HepG2 (cell line): Measurements from ENCODE around the gene RASGRP2. TPM values are rescaled to one million over a fixed set of nuclear protein-coding genes. Genes with fewer than 3 reads are reported as not detected.

ENCODE experiments used
- ATAC-seq: fragments of 200-7000 bp; cut with Tn5 transposase; 3 replicates; pipeline ENCODE4 v1.9.1; 2020; ENCODE audit warnings: mild to moderate bottlenecking, moderate library complexity
- BruUV-seq: library from RNA; stranded (reverse); fragments of 400-500 nt; replicated peaks from 2 replicates; lab custom pipeline; 2021; lab: Mats Ljungman, UMichigan
- CTCF ChIA-PET: fragments of 300-600 bp; formaldehyde crosslinking; extraction: SDS; loops from one replicate; lab custom pipeline; 2021; ENCODE audit warnings: low total read pairs, inconsistent platforms, low intra/inter-chr PET ratio; lab: Yijun Ruan, JAX
- POLR2A ChIA-PET: fragments of 350-600 bp; sonication (Branson Sonifier 250); formaldehyde crosslinking; loops from one replicate; lab custom pipeline; 2020; ENCODE audit warnings: antibody characterized with exemption, inconsistent platforms; lab: Yijun Ruan, JAX
- DNase-seq: peaks from one replicate; pipeline ENCODE4 v3.0.0-alpha.2; 2015; ENCODE audit warnings: low spot score
- FAIRE-seq: peaks from 3 replicates; lab custom pipeline; 2011; peaks lifted over from hg19 to GRCh38; lab: Jason Lieb, UNC
- H2AFZ ChIP-seq: one replicate; pipeline ENCODE4 v1.6.1; 2011; ENCODE audit warnings: low read length, inconsistent platforms
- H3K27ac ChIP-seq: fragments of 300-600 bp; 3 replicates; pipeline ENCODE4 v1.8.0; 2011; ENCODE audit warnings: mixed run types, mild to moderate bottlenecking, mixed read lengths, low read length, inconsistent platforms; ENCODE audit not compliant: insufficient read depth; ENCODE audit errors: extremely low read length
- H3K27me3 ChIP-seq, 2 experiments: fragments of 200-600 bp in 1 of 2; 2 replicates in 1 of 2; 3 replicates in 1 of 2; pipeline versions ENCODE4 v1.6.0 to v1.8.0; 2011; ENCODE audit warnings: low read length in 2 of 2, mild to moderate bottlenecking in 2 of 2, moderate library complexity in 2 of 2, inconsistent platforms in 1 of 2; ENCODE audit not compliant: insufficient read depth in 2 of 2, control insufficient read depth in 1 of 2
- H3K36me3 ChIP-seq, 2 experiments: fragments of 200-600 bp in 1 of 2; replicated peaks in 1 of 2; 2 replicates in 1 of 2; 3 replicates in 1 of 2; pipeline versions ENCODE4 v1.5.1 to v1.8.0; 2011; ENCODE audit warnings: low read length in 2 of 2, inconsistent platforms in 1 of 2; ENCODE audit not compliant: insufficient read depth in 2 of 2, control insufficient read depth in 1 of 2
- H3K4me1 ChIP-seq: 2 replicates; pipeline ENCODE4 v1.5.1; 2012; ENCODE audit warnings: low read length, inconsistent platforms; ENCODE audit not compliant: insufficient read depth
- H3K4me2 ChIP-seq: 2 replicates; pipeline ENCODE4 v1.6.0; 2011; ENCODE audit warnings: low read depth, low read length, inconsistent platforms
- H3K4me3 ChIP-seq, 3 experiments: fragments of 200-600 bp in 1 of 3; sonication (generic), shearing (Covaris generic) in 1 of 3; replicated peaks in 1 of 3; 2 replicates each; pipeline ENCODE4 v1.5.1; 2011 to 2016; ENCODE audit warnings: low read length in 3 of 3, inconsistent platforms in 2 of 3, low read depth in 2 of 3, mild to moderate bottlenecking in 2 of 3, control low read depth in 1 of 3, mixed read lengths in 1 of 3; ENCODE audit not compliant: insufficient read depth in 1 of 3
- H3K79me2 ChIP-seq: one replicate; pipeline ENCODE4 v1.6.1; 2011; ENCODE audit warnings: low read length, inconsistent platforms; ENCODE audit not compliant: insufficient read depth
- H3K9ac ChIP-seq: 2 replicates; pipeline ENCODE4 v1.6.0; 2011; ENCODE audit warnings: mild to moderate bottlenecking, low read depth, low read length, inconsistent platforms; ENCODE audit not compliant: insufficient read depth
- H3K9me3 ChIP-seq: 2 replicates; pipeline ENCODE4 v1.5.1; 2012; ENCODE audit warnings: mild to moderate bottlenecking, low read length
- H4K20me1 ChIP-seq: 2 replicates; pipeline ENCODE4 v1.6.0; 2011; ENCODE audit warnings: inconsistent platforms, mild to moderate bottlenecking, low read length, moderate library complexity; ENCODE audit not compliant: insufficient read depth
- HDAC2 ChIP-seq: sonication (generic); formaldehyde crosslinking; IDR thresholded peaks from 2 replicates; pipeline ENCODE4 v1.4.0; 2020; ENCODE audit warnings: missing genetic modification reagents
- MTF1 ChIP-seq: sonication (generic); formaldehyde crosslinking; IDR thresholded peaks from 2 replicates; pipeline ENCODE4 v1.5.0; 2020; ENCODE audit warnings: missing genetic modification reagents
- NPAS2 ChIP-seq: sonication (generic); formaldehyde crosslinking; IDR thresholded peaks from 2 replicates; pipeline ENCODE4 v1.8.0; 2022; ENCODE audit warnings: mild to moderate bottlenecking, missing genetic modification reagents, borderline replicate concordance
- RBM39 ChIP-seq: fragments of 200-400 bp; formaldehyde crosslinking; IDR thresholded peaks from one replicate; pipeline ENCODE4 v1.6.1; 2018; ENCODE audit warnings: antibody characterized with exemption, mild to moderate bottlenecking, low read depth, low read length; ENCODE audit not compliant: poor library complexity, severe bottlenecking
- ZFX ChIP-seq: sonication (generic); formaldehyde crosslinking; IDR thresholded peaks from 2 replicates; pipeline ENCODE4 v1.4.0; 2020; ENCODE audit warnings: mild to moderate bottlenecking, low read depth, missing genetic modification reagents, moderate library complexity
- ZFY ChIP-seq: sonication (generic); formaldehyde crosslinking; IDR thresholded peaks from 2 replicates; pipeline ENCODE4 v1.4.0; 2020; ENCODE audit warnings: missing genetic modification reagents
- ZNF282 ChIP-seq: fragments of 450-650 bp; IDR thresholded peaks from 2 replicates; pipeline ENCODE4 v1.6.1; 2018; ENCODE audit not compliant: partially characterized antibody
- ZNF569 ChIP-seq: sonication (generic); formaldehyde crosslinking; IDR thresholded peaks from 2 replicates; pipeline ENCODE4 v1.5.0; 2020; ENCODE audit warnings: mild to moderate bottlenecking, missing genetic modification reagents, moderate library complexity, borderline replicate concordance
- ZNF713 ChIP-seq: sonication (generic); formaldehyde crosslinking; IDR thresholded peaks from 2 replicates; pipeline ENCODE4 v1.4.0; 2020; ENCODE audit warnings: mild to moderate bottlenecking, missing genetic modification reagents
- ZNF720 ChIP-seq: sonication (generic); formaldehyde crosslinking; IDR thresholded peaks from 2 replicates; pipeline ENCODE4 v1.4.0; 2020; ENCODE audit warnings: missing genetic modification reagents
- whole genome bisulfite sequencing: methylation state at CpG from one replicate; pipeline ENCODE4 v1.1.6; 2017; ENCODE audit warnings: low lambda C conversion rate; 5-methylcytosine and 5-hydroxymethylcytosine counted together
- in situ Hi-C: cut with HindIII; loops from 2 replicates; pipeline ENCODE4 v1.10.0; 2017; ENCODE audit warnings: low pct_unique_long_range_greater_than_20kb; ENCODE audit not compliant: extremely low pct_ligation_motif_present
- intact Hi-C: fragments of 100-400 bp; cut with micrococcal nuclease; formaldehyde crosslinking; loops from one replicate; pipeline ENCODE4 v1.10.0; 2022; ENCODE audit not compliant: unreplicated experiment
- polyA plus RNA-seq, 8 experiments: library from polyadenylated mRNA; depleted of rRNA in 3 of 8; stranded (reverse) in 7 of 8; unstranded in 1 of 8; fragments of >200 nt; fragmentation: Illumina TruSeq in 4 of 8; extraction: Trizol in 4 of 8; gene quantifications; 2 replicates each; pipeline versions ENCODE4 v1.2.1 to v1.2.3, GENCODE V29; 2011 to 2016; ENCODE audit warnings: low read depth in 4 of 8, missing spikeins in 1 of 8, mixed read lengths in 1 of 8; ENCODE audit not compliant: insufficient read depth in 1 of 8
- total RNA-seq, 5 experiments: library from RNA; depleted of rRNA; stranded (reverse); fragments of >200 nt; fragmentation: Illumina TruSeq; extraction: Trizol; gene quantifications; 2 replicates each; pipeline ENCODE4 v1.2.3, GENCODE V29; 2016; ENCODE audit warnings: low read depth in 1 of 5
- TF ChIP-seq, protein P1 (sequence below): IDR thresholded peaks from 2 replicates; pipeline ENCODE4 v1.6.1; 2016; ENCODE audit warnings: missing compliant biosample characterization, missing genetic modification reagents, borderline replicate concordance
- TF ChIP-seq, protein P2 (sequence below): IDR thresholded peaks from 2 replicates; pipeline ENCODE4 v1.6.1; 2016; ENCODE audit warnings: mild to moderate bottlenecking, missing biosample characterization, missing genetic modification reagents
- TF ChIP-seq, protein P3 (sequence below): sonication (generic); formaldehyde crosslinking; conservative IDR thresholded peaks from 2 replicates; pipeline ENCODE4 v1.4.0; 2020; ENCODE audit warnings: mild to moderate bottlenecking, missing genetic modification reagents, moderate library complexity
- TF ChIP-seq, protein P4 (sequence below): sonication (generic); formaldehyde crosslinking; IDR thresholded peaks from 2 replicates; pipeline ENCODE4 v1.4.0; 2020; ENCODE audit warnings: missing genetic modification reagents
- TF ChIP-seq, protein P5 (sequence below): sonication (generic); formaldehyde crosslinking; IDR thresholded peaks from 2 replicates; pipeline ENCODE4 v1.5.0; 2020; ENCODE audit warnings: mild to moderate bottlenecking, missing genetic modification reagents, moderate library complexity

RASGRP2 gene
- total and polyA plus RNA-seq, 2 of the 13 experiments (the other 11 are each of a cell fraction or from before 2014, with no cell fraction given), result 0.61 TPM; not detected in 1

DNA sequence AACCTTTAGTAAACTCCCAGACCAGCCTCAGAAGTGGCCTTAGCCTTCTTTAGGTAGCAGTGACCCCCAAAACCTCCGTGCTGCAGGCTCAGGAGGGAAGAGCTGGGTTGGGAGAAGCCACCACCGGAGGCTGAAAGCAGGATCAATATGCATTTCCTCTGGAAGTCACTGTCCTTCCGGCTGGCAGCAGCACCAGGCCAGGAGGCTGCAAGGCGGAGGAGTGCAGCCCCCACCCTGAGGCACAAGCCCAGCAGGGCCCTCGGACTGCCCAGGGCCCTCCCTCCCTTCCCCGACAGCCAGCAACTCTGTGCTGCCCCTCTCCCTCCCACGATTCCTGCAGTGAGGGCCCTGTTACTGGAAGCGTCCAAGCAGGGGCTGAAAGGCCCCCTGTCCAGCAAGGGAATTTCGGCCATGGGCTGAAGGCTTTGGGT, 17.7 kb downstream of the RASGRP2 start:
- in situ Hi-C loops, result no loop called here
- no peak for FAIRE-seq
- Histone ChIP-seq H3K27ac (no peak overlapping the region), H4K20me1 (no peaks in the 10 kb centered on the region), H3K4me1 (peaks cover 34% of the 10 kb centered on the region), H2AFZ (no peak overlapping the region), H3K4me2 (peak overlapping the region; percentile 62), H3K79me2 (no peaks in the 10 kb centered on the region), H3K27me3 (peaks cover under 1 to 29% of the 10 kb centered on the region in 2 experiments), H3K36me3 (no peaks in the 10 kb centered on the region), H3K4me3 (peak overlapping the region in 1 of 3 experiments; percentile 46; a peak in 1 of 6 replicates), H3K9me3 (no peaks in the 10 kb centered on the region), H3K9ac (no peak overlapping the region)
- 0% methylated on average over 1 of the region's 9 CpGs for WGBS
- DNase-seq, result no peak
- ChIA-PET POLR2A (no interaction called here), CTCF (no interaction called here)
- intact Hi-C loops, result loop anchor here (1.0 kb wide), 1 partner anchor 38 kb away; no protein-coding TSS in a partner anchor
- peak; percentile 55 for ATAC-seq
- no TSS peak for BruUV-seq
- 0 out of 2 replicates have a peak, but pooled peaks have one; percentile 29 for TF ChIP-seq ZFX (CRISPR knock-in tag)
- no peak for TF ChIP-seq ZNF713 (CRISPR knock-in tag)
- TF ChIP-seq MTF1, result no peak
- TF ChIP-seq HDAC2 (CRISPR knock-in tag), result no peak
- no peak for TF ChIP-seq RBM39
- TF ChIP-seq ZNF720, result no peak
- TF ChIP-seq, protein P1, sequence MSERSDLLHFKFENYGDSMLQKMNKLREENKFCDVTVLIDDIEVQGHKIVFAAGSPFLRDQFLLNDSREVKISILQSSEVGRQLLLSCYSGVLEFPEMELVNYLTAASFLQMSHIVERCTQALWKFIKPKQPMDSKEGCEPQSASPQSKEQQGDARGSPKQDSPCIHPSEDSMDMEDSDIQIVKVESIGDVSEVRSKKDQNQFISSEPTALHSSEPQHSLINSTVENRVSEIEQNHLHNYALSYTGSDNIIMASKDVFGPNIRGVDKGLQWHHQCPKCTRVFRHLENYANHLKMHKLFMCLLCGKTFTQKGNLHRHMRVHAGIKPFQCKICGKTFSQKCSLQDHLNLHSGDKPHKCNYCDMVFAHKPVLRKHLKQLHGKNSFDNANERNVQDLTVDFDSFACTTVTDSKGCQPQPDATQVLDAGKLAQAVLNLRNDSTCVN (CRISPR knock-in tag), result no peak
- TF ChIP-seq, protein P2, sequence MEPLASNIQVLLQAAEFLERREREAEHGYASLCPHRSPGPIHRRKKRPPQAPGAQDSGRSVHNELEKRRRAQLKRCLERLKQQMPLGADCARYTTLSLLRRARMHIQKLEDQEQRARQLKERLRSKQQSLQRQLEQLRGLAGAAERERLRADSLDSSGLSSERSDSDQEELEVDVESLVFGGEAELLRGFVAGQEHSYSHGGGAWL (CRISPR knock-in tag), result no peak
- TF ChIP-seq, protein P3, sequence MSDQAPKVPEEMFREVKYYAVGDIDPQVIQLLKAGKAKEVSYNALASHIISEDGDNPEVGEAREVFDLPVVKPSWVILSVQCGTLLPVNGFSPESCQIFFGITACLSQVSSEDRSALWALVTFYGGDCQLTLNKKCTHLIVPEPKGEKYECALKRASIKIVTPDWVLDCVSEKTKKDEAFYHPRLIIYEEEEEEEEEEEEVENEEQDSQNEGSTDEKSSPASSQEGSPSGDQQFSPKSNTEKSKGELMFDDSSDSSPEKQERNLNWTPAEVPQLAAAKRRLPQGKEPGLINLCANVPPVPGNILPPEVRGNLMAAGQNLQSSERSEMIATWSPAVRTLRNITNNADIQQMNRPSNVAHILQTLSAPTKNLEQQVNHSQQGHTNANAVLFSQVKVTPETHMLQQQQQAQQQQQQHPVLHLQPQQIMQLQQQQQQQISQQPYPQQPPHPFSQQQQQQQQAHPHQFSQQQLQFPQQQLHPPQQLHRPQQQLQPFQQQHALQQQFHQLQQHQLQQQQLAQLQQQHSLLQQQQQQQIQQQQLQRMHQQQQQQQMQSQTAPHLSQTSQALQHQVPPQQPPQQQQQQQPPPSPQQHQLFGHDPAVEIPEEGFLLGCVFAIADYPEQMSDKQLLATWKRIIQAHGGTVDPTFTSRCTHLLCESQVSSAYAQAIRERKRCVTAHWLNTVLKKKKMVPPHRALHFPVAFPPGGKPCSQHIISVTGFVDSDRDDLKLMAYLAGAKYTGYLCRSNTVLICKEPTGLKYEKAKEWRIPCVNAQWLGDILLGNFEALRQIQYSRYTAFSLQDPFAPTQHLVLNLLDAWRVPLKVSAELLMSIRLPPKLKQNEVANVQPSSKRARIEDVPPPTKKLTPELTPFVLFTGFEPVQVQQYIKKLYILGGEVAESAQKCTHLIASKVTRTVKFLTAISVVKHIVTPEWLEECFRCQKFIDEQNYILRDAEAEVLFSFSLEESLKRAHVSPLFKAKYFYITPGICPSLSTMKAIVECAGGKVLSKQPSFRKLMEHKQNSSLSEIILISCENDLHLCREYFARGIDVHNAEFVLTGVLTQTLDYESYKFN (CRISPR knock-in tag), result 0 out of 2 replicates have a peak, but pooled peaks have one; percentile 28
- TF ChIP-seq, protein P4, sequence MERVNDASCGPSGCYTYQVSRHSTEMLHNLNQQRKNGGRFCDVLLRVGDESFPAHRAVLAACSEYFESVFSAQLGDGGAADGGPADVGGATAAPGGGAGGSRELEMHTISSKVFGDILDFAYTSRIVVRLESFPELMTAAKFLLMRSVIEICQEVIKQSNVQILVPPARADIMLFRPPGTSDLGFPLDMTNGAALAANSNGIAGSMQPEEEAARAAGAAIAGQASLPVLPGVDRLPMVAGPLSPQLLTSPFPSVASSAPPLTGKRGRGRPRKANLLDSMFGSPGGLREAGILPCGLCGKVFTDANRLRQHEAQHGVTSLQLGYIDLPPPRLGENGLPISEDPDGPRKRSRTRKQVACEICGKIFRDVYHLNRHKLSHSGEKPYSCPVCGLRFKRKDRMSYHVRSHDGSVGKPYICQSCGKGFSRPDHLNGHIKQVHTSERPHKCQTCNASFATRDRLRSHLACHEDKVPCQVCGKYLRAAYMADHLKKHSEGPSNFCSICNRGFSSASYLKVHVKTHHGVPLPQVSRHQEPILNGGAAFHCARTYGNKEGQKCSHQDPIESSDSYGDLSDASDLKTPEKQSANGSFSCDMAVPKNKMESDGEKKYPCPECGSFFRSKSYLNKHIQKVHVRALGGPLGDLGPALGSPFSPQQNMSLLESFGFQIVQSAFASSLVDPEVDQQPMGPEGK, result 0 out of 2 replicates have a peak, but pooled peaks have one; percentile 13
- TF ChIP-seq, protein P5, sequence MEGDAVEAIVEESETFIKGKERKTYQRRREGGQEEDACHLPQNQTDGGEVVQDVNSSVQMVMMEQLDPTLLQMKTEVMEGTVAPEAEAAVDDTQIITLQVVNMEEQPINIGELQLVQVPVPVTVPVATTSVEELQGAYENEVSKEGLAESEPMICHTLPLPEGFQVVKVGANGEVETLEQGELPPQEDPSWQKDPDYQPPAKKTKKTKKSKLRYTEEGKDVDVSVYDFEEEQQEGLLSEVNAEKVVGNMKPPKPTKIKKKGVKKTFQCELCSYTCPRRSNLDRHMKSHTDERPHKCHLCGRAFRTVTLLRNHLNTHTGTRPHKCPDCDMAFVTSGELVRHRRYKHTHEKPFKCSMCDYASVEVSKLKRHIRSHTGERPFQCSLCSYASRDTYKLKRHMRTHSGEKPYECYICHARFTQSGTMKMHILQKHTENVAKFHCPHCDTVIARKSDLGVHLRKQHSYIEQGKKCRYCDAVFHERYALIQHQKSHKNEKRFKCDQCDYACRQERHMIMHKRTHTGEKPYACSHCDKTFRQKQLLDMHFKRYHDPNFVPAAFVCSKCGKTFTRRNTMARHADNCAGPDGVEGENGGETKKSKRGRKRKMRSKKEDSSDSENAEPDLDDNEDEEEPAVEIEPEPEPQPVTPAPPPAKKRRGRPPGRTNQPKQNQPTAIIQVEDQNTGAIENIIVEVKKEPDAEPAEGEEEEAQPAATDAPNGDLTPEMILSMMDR, result 0 out of 2 replicates have a peak, but pooled peaks have one; percentile 3
- no peak for TF ChIP-seq ZFY (CRISPR knock-in tag)
- TF ChIP-seq NPAS2 (CRISPR knock-in tag), result no peak
- no peak for TF ChIP-seq ZNF569 (CRISPR knock-in tag)
- TF ChIP-seq ZNF282, result no peak
